GDM1 (cell line): ENCODE measurements around the gene ADAMTS17.

Source experiments
- DNase-seq: peaks from one replicate; lab custom pipeline; 2025; lab: John Stamatoyannopoulos, UW

Gene ADAMTS17

GRCh38 chr15:100310513-100311153 is 31.1 kb downstream of the ADAMTS17 start:
- no peak for DNase-seq

GRCh38 chr15:100310041-100310405 is 31.8 kb downstream of the ADAMTS17 start:
- DNase-seq = no peak

- no peak for DNase-seq
These were observed 32.4 kb downstream of the ADAMTS17 start for GRCh38 chr15:100309109-100310040.

- no peak for DNase-seq
These were observed 33.2 kb downstream of the ADAMTS17 start for GRCh38 chr15:100308608-100309007.

GRCh38 chr15:100308213-100308600 is 33.6 kb downstream of the ADAMTS17 start:
- no peak for DNase-seq

- no peak for DNase-seq
These were observed 34.2 kb downstream of the ADAMTS17 start for GRCh38 chr15:100307241-100308212.

- DNase-seq = no peak
These were observed 35.7 kb downstream of the ADAMTS17 start for GRCh38 chr15:100306098-100306497.

- no peak for DNase-seq
These were observed 39.8 kb downstream of the ADAMTS17 start for GRCh38 chr15:100301910-100302431.

GRCh38 chr15:100298257-100298656 is 43.5 kb downstream of the ADAMTS17 start:
- no peak for DNase-seq

- DNase-seq = no peak
These were observed 44.0 kb downstream of the ADAMTS17 start for GRCh38 chr15:100297812-100298211.

GRCh38 chr15:100295939-100296565 is 45.7 kb downstream of the ADAMTS17 start:
- no peak for DNase-seq

GRCh38 chr15:100292010-100292409 is 49.8 kb downstream of the ADAMTS17 start:
- DNase-seq = no peak

- no peak for DNase-seq
These were observed 50.7 kb downstream of the ADAMTS17 start for GRCh38 chr15:100291106-100291505.

- DNase-seq = no peak
These were observed 56.0 kb downstream of the ADAMTS17 start for GRCh38 chr15:100285641-100286295.

GRCh38 chr15:100284701-100285100 is 57.1 kb downstream of the ADAMTS17 start:
- no peak for DNase-seq

- no peak for DNase-seq
These were observed 57.6 kb downstream of the ADAMTS17 start for GRCh38 chr15:100284191-100284590.

GRCh38 chr15:100281096-100281917 is 60.5 kb downstream of the ADAMTS17 start:
- DNase-seq = no peak

GRCh38 chr15:100279849-100280248 is 61.9 kb downstream of the ADAMTS17 start:
- no peak for DNase-seq

- DNase-seq = no peak
These were observed 62.3 kb downstream of the ADAMTS17 start for GRCh38 chr15:100279446-100279845.
